DOHH2 (cell line): ENCODE measurements around the gene ZNF552.
"Not testable (repeated sequence)": the region's sequence is repeated elsewhere in the genome, so short reads cannot be mapped to it uniquely, and the experiment has no call there.

Experiments
- CTCF ChIP-seq: fragments of 200-600 bp; sonication (generic); IDR thresholded peaks from one replicate; pipeline ENCODE4 v1.5.1; 2014; ENCODE audit warnings: antibody characterized with exemption, mild to moderate bottlenecking, low read depth, low read length; ENCODE audit not compliant: poor library complexity, severe bottlenecking
- EZH2phosphoT487 ChIP-seq: fragments of 200-600 bp; sonication (generic); IDR thresholded peaks from 2 replicates; pipeline ENCODE4 v1.6.1; 2017; ENCODE audit warnings: borderline replicate concordance, mild to moderate bottlenecking, antibody characterized with exemption, low read length, moderate library complexity, mixed read lengths

GRCh38 chr19:57821095-57821494 lies 6.4 kb upstream of the ZNF552 start:
- TF ChIP-seq CTCF, EZH2phosphoT487: not testable (repeated sequence)
